NCI-H345 (cell line): ENCODE measurements around the gene OXSR1.
A peak's percentile ranks its signal among the peaks of the same experiment; 100 is the strongest.
"Not testable (repeated sequence)": the region's sequence is repeated elsewhere in the genome, so short reads cannot be mapped to it uniquely, and the experiment has no call there.

Source experiments
- DNase-seq: peaks from one replicate; lab custom pipeline; 2025; lab: John Stamatoyannopoulos, UW

OXSR1 gene

DNA sequence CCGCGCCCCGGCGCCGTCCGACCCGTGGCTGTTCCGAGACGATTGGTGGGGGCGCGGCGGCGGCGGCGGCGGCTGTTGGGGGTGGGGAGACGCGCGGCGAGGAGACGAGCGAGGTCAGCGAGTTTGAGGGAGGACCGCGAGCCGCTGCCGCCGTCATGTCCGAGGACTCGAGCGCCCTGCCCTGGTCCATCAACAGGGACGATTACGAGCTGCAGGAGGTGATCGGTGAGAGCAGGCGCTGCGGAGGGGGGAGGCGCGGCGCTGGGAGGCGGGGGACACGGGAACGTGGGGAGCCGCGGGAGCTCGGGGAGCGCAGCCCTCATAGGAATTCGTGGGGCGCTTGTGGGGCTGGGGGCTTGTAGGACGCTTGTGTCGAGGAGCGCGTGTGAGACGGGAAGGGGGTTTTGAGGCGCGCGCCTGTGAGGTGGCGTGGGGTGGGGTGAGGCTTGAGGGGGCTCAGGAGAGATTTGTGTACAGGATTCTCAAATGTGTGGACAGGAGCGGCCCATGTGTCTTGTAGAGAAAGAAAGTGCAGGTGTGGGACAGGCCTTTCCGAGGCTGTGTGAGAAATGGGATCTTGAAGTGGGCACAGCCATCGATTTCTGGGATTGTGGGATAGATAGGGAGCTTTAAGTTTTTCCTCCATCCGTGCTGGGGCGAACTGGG, 518 bp downstream of the OXSR1 start:
- peak; percentile 26 for DNase-seq

DNA sequence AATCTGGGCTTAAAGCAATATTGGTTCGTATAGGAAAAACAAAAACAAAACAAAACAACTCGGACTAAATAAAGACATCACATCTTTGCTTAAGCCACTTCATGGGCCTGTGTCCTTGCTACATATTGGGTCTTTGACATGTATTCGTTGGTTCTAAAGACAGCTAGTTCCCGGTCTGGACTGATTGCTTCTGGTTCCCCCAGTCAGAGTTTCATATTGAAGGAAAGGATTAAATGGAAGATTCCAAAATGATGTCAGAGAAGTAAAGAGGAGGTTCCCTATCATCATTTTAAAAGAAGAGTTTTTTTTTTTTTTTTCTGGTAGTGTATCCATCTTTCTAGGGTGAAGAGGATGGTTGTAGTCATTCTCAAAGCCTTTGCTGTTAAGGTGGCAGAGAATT, 2.3 kb downstream of the OXSR1 start:
- DNase-seq, result no peak

DNA sequence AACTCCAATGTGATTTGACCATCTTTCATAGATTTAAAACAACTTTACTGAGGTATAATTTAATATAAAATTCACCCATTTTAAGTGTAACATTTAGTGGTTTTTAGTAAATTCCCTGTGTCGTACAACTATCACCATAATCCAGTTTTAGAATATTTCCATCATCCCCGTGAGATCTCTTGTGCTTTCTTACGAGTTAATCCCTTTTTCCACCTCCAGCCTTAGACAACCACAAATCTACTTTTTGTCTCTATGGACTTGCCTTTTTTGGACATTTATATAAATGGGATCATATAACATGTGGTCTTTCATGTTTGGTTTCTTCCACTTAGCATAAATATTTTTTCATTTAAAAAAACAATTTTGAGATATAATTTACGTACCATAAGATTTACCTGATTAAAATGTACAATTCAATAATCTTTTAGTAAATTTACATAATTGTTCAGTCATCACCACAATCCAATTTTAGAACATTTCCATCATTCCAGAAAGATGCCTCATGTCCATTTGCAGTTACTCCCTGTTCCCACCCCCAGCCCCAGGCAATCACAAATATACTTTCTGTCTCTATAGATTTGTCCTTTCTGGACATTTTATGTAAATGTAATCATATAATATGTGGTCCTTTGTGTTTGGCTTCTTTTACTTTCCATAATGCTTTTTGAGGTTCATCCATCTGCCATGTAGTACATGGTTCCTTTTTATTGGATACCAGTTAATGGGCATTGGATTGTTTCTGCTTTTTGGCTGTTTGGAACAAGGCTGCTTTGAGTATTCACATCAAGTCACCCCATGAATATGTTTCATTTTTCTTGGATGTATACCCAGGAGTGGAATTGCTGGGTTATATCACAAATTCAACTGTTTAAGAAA, 3.1 kb downstream of the OXSR1 start:
- DNase-seq, result no peak

DNA sequence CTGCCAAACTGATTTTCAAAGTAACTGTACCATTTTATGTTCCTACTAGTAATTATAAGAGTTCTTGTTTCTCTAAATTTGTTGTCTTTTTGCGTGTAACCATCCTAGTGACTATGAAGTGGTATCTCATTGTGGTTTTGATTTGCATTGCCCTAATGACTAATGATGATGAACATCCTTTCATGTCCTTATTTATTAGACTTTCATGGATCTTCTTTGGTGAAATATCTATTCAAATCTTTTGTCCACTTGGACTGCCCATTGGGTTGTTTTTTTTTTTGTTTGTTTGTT, 3.6 kb downstream of the OXSR1 start:
- no peak for DNase-seq

DNA sequence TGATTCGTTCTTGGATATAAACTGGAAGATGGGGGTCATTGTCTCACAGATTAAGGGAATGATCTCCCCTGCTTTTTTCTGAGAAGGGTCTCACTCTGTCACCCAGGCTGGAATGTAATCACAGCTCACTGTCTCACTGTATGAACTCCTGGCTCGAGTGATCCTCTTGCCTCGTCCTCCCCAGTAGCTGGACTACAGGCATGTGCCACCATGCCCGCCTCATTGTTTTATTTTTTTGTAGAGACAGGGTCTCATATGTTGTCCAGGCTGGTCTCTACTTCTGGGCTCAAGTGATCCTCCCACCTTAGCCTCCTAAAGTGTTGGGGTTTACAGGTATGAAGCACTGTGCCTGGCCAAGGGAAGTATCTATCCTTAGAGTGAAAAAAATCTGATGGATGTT, 5.4 kb downstream of the OXSR1 start:
- DNase-seq, result no peak

- no peak for DNase-seq
Observed at GRCh38 chr3:38171622-38172021, 6.3 kb downstream of the OXSR1 start.

GRCh38 chr3:38173834-38174418, 8.6 kb downstream of the OXSR1 start:
- no peak for DNase-seq

DNA sequence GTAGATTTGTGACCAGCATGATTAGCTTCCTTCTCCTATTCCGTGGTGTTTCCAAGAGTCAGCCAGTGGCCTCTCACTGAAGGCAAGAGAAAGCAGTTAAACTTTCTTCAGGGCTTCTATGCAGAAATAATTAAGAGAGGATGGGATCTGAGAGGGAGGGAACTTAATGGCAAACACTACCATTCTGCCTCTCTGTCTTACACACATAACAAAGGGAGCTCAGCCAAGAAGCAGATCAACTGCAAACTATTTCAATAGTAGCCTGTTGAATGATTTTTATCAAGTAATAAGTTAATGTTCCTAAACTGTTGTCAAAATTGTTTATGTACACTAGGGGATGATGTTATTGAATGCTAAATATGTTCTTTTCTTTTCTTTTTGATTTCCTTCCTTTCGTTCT, 11.8 kb downstream of the OXSR1 start:
- DNase-seq, result no peak

DNA sequence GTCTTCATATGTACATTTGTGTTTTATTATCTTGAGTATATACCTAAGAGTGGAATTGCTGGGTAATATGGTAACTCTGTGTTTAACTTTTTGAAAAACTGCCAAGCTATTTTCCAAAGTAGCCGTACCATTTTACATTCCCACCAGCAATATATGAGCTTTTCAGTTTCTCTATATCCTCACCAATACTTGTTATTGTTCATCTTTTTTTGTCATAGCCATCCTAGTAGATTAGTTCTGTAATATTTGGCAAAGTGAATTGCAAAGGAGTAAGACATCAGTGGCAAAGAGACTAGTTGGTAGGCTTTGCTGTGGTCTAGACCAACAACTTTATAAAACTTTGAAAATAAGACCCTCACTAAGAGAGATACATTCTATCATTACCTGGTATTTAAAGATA, 21.4 kb downstream of the OXSR1 start:
- DNase-seq, result no peak

DNA sequence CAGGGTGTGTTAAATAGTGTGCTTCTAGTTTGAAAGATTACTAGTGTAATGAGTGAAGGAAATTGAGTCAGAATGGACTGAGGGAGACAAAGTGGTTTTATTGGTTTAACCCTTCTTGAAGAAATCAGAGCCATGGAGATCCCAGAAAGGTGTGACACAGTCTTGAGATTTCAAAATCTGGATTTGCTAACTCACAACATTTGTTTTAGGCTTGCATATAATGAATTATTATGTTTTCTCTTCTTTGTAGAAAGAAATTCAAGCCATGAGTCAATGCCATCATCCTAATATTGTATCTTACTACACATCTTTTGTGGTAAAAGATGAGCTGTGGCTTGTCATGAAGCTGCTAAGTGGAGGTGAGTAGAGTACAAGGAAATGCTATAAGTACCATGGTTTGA, 25.1 kb downstream of the OXSR1 start:
- DNase-seq, result no peak

GRCh38 chr3:38202931-38203330, 37.6 kb downstream of the OXSR1 start:
- not testable (repeated sequence) for DNase-seq

- no peak for DNase-seq
Observed at GRCh38 chr3:38203690-38204089, 38.4 kb downstream of the OXSR1 start.

DNA sequence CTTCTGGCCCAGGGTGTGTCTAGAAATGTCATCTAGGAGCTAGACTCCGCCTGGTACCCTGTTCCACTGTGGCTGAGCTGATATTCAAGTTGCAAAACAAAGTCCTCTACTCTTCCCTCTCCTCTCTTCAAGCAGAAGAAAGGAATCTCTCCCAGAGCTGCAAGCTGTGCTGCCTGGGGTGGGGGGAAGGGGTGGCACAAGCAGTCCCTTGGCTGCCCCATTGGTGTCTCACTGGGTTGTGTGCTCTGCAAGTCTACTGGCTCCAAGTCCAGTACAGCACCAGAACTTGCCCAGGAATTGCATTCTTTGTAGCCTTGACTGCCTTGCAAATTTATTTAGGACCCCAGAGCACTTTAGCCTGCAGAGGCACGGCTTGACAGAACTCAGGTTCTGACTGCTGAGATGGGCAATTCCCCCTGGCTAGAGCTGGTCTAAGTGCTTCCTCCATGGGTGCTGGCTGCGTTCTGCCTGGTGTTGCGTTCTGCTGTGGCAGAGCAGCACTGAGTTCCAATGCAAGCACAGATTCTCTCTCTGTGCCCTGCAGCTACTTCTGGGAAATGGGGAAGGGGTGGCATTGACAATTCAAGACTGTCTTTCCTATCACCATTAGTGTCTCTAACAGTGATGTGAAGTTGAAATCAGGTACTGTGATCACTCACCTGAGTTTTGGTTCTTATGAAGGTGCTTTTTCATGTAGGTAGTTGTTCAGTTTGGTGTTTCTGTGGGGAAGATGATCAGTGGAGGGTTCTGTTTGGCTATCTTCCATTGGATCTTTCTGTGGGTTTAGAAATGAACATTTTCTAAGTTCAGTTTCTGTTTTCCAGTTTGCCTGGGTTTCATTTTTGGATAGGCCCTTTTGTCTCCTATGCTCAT, 39.5 kb downstream of the OXSR1 start:
- no peak for DNase-seq

DNA sequence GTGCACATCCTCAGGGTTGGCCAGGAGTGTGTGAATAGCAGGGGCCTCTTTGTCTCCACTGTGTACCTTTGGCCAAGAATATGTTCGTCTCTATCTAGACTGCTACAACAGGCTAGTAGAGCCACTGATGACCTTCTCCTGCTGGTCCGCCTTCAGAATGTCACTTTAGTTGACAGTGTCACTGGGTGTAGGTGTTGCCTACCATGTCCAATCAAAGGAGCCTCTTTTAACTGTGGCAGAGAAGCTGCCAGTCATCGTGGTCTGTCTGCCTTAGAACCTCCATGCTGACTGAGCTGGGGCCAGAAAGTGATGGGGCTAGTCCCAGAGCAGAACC, 40.1 kb downstream of the OXSR1 start:
- DNase-seq, result no peak

- no peak for DNase-seq
Observed at GRCh38 chr3:38207254-38208003, 42.1 kb downstream of the OXSR1 start.

DNA sequence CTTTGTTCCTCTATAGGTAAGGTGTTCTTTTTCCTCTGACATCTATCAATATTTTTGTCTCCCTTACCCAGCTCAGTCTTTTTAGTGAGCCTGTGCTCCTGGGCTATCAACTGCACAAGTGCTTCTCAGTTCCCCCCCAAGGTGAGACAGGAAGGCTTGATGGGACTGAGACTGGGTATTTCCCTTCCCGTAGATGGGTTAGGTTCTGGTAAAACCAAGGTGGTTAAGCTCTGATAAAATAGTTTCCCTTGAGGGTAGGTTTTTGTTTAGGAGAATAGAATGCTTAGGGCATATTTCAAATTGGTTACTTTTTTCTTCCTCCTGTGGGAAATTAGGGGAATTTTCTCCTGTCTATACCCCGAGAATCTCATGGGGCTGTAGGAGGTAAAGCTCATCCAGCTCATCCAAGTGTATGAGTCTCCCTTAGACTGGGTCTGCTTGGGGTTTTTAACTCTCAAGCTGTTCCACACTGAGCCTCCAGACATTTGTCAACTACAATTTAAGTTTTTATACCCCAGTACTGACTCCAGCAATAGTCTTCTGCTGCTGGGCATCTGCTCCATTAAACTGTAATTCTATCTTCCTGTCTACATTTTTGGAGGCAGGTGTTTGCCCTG, 44.9 kb downstream of the OXSR1 start:
- no peak for DNase-seq

GRCh38 chr3:38212141-38212540, 46.8 kb downstream of the OXSR1 start:
- no peak for DNase-seq

DNA sequence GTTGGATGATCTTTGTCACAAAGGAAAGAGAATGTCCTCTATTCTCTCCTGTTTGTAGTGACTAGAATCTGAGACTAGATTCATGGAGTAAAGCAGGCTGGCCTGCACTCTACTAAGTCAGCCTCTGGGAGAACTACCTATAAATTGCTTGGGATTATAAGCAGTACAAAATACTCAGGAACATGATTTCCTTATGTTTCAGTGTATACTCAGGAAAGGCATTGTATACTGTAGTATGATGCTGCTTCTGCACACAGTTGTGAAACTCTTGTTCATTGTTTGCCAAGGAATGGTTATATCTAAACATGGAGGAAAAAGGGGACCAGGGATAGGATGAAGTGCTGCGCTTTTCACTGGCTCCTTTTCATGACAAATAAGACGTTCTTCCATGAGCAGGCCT, 49.2 kb downstream of the OXSR1 start:
- no peak for DNase-seq

- no peak for DNase-seq
Observed at GRCh38 chr3:38219609-38220197, 54.4 kb downstream of the OXSR1 start.

DNA sequence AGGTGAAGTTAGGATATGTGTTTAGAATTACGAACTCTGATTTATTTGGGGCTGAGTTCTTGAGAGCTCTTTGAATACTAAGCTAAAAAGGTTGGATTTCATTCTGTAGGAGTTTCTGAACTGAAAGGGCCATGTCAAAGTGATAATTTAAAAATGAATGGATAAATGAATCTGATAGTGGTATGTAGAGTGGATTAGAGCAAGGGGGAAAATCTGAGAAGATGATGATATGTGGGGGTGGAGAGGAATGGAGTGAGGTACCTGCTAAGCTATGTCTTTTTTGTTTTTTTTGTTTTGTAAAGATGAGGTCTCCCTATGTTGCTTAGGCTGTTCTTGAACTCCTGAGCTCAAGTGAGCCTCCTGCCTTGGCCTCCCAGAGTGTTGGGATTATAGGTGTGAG, 55.7 kb downstream of the OXSR1 start:
- no peak for DNase-seq

DNA sequence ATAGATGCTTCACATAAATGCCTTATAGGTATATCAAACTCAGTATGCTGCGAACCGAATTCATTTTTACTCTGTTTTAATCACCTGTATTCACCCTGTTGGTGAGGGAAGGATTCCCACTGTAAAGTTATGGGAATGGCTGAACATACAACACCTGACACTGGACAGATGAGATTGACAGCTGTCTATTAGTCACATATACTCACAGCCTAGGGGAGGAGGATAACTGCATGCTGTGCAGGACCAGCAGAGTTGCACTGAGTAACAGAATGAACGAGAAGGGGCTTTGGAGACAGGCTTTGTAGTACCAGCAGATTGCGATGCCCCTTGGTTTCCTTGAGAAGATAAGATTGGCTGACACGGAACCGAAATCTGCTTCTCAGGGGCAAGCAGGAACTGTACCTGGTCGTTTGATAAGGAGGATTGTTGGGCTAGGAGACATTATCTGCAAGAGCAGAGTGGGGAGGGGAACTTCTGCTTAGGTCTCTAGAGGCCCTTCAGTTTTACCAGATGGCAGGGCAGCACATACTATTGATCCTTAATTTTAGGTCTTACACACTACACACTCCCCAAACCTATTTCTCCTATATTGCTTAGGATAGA, 56.8 kb downstream of the OXSR1 start:
- DNase-seq, result no peak
